WERI-Rb-1 (cell line): Measurements from ENCODE around the gene DDX41.

Source experiments
- DNase-seq: peaks from one replicate; pipeline ENCODE4 v3.0.0-alpha.2; 2020
- H3K27ac ChIP-seq: fragments of 250-450 bp; sonication (Bioruptor Pico); 2 replicates; pipeline ENCODE4 v1.5.1; 2020; ENCODE audit warnings: mild to moderate bottlenecking, moderate library complexity
- H3K27me3 ChIP-seq: fragments of 250-450 bp; sonication (Bioruptor Pico); 2 replicates; pipeline ENCODE4 v1.5.1; 2021; ENCODE audit warnings: mild to moderate bottlenecking, low read depth, moderate library complexity; ENCODE audit not compliant: insufficient read depth, severe bottlenecking
- H3K36me3 ChIP-seq: fragments of 250-450 bp; sonication (Bioruptor Pico); 2 replicates; pipeline ENCODE4 v1.5.1; 2020; ENCODE audit warnings: mild to moderate bottlenecking, moderate library complexity
- H3K4me3 ChIP-seq: 2 replicates; pipeline ENCODE4 v1.5.1; 2011; ENCODE audit warnings: low read depth, mild to moderate bottlenecking, control low read depth, low read length
- H3K9me3 ChIP-seq: fragments of 250-450 bp; sonication (Bioruptor Pico); 2 replicates; pipeline ENCODE4 v1.5.1; 2021; ENCODE audit warnings: mild to moderate bottlenecking, moderate library complexity; ENCODE audit not compliant: severe bottlenecking
- TF ChIP-seq, protein P1 (sequence below): IDR thresholded peaks from 2 replicates; pipeline ENCODE4 v1.5.1; 2011; ENCODE audit warnings: low read depth, mild to moderate bottlenecking, control low read depth, inconsistent platforms, low read length

The DDX41 gene

DNA sequence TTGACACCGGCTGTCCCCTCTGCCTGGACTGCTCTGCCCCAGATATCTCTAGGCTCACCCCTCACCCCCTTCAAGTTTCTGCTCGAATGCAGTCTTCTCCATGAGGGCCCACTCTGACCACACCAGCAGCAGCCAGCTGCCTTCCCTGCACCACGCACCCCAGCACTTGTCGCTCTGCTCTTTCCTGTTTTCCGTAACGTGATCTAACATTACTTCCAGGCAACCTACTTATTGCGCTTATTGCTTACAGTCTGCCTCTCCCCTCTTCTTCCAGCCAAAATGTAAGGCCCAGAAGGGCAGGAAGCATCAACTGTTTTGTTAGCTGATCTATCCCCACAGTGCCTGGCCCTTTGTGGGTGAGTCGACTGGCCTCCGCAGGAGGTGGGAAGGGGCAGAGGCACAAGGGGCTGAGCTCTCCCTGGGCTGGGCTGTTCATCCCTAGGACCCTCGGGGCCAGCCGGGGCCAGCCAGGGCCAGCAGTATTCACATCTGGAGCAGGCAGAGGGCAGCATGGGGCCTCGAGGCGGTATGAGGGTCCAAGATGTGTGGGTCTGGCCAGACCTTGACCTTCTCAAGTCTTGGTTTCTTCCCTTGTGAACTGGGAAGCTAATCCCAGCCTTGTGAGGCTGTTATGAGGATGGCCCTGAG lies 31.7 kb downstream of the DDX41 start:
- TF ChIP-seq, protein P1, sequence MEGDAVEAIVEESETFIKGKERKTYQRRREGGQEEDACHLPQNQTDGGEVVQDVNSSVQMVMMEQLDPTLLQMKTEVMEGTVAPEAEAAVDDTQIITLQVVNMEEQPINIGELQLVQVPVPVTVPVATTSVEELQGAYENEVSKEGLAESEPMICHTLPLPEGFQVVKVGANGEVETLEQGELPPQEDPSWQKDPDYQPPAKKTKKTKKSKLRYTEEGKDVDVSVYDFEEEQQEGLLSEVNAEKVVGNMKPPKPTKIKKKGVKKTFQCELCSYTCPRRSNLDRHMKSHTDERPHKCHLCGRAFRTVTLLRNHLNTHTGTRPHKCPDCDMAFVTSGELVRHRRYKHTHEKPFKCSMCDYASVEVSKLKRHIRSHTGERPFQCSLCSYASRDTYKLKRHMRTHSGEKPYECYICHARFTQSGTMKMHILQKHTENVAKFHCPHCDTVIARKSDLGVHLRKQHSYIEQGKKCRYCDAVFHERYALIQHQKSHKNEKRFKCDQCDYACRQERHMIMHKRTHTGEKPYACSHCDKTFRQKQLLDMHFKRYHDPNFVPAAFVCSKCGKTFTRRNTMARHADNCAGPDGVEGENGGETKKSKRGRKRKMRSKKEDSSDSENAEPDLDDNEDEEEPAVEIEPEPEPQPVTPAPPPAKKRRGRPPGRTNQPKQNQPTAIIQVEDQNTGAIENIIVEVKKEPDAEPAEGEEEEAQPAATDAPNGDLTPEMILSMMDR, result no peak
- H3K4me3 ChIP-seq, result no peak overlapping the region
- H3K36me3 ChIP-seq, result peaks cover 10% of the 10 kb centered on the region
- DNase-seq, result no peak
- H3K27me3 ChIP-seq, result no peaks in the 10 kb centered on the region
- no peaks in the 10 kb centered on the region for H3K9me3 ChIP-seq
- H3K27ac ChIP-seq, result peak overlapping the region; percentile 64

DNA sequence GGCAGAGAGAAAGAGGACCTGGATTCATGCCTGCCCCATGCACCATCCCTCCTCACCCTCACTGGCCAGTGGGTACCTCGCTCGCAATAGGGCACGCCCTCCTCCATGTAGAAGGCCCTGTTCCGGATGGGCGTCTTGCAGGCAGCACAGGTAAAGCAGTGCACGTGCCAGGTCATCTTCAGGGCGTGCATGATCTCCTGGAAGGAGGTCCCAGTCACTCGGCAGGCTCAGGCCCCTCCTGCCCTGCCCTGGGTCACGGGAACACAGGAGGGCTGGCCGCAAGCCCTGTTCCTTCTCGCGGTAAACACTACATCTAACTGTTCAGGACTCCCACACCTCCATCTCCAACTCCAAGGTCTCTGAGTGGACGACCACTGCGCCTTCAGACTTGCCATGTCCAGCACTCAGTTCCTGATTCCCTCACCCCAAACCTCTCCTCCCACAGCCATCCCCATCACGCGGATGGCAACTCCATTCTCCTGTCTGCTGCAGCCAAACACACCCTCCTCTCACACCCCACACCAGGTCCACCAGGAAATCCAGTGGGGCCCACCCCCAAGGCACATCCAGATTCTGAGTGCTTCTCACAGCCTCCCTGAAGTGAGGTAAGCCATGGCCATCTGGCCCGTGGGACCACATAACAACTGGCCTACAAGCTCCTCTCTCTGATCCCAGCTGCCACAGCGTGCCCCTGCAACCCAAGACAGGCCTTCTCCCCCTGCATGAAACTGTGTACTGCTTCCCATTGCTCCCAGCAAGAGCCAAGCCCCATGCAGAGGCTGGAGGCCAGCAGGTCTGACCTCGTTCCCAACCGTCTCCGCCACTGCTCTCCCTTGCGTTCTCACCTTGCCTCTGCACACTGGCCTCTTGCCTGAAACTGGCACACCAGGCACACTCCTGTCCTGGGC lies 32.5 kb downstream of the DDX41 start:
- H3K9me3 ChIP-seq, result no peaks in the 10 kb centered on the region
- H3K36me3 ChIP-seq, result peaks cover 6% of the 10 kb centered on the region
- peak; percentile 59 for DNase-seq
- no peaks in the 10 kb centered on the region for H3K27me3 ChIP-seq
- H3K27ac ChIP-seq, result peak overlapping the region; percentile 64
- H3K4me3 ChIP-seq, result no peak overlapping the region
- TF ChIP-seq, protein P1, result no peak

DNA sequence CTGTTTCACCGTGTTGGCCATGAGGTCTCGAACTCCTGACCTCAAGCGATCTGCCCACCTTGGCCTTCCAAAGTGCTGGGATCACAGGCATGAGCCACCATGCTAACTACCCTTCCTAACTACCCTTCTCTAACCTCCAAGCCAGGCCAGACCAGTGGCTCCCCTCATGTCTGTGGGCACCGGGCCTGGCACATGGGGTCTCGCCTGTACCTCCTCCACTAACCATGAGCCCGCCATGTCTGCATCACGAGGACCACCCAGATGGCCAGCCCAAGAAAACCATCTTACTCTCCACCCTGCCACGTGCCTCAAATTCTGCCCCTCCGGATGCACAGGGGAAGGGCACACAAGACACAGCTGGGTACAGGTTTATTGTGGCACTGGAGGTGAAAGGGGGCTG lies 33.7 kb downstream of the DDX41 start:
- H3K9me3 ChIP-seq, result no peaks in the 10 kb centered on the region
- TF ChIP-seq, protein P1, result no peak
- no peaks in the 10 kb centered on the region for H3K27me3 ChIP-seq
- H3K27ac ChIP-seq, result no peak overlapping the region
- peaks cover 3% of the 10 kb centered on the region for H3K36me3 ChIP-seq
- no peak for DNase-seq
- H3K4me3 ChIP-seq, result no peak overlapping the region

DNA sequence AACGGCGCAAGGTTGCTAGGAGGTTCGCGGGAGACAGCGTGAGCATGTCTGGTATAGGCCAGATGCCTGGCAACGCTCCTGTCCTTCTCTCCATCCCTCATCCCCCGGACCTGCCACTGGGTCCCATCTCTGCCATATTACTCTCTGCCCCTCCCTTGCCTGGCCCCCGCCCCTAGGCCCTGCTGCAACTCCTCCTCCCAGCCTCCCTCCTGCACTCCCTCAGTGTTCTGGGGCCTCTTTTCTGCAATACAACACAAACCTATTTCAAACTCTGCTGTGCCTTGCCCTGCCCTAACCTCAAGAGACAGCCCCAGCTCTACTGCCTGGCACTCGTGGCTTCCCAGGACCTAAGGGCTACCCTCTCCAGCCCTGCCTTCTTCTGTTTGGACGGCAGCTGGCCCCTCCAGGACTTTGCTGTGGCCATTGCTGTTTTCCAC lies 34.4 kb downstream of the DDX41 start:
- no peak for DNase-seq
- no peaks in the 10 kb centered on the region for H3K27me3 ChIP-seq
- TF ChIP-seq, protein P1, result no peak

DNA sequence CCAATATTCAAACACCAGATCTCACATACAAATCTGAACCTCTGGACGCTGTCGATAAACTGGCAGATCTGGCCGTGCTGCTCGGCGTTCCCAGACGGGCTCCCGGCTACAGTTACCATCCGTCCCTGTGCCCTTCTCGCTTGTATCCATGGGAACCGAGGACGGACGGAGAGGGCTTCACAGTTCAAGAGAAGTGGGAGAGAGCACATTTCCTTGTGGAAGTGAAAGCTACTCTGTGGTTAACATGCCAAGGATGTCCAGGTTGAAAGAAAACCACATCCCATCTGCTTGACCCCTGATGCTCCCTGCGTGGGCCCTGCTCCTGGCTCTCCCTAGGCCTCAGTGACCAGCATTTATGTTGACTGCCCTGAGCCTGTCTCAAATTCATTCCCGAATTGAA lies 37.0 kb downstream of the DDX41 start:
- DNase-seq, result no peak
- H3K27me3 ChIP-seq, result no peaks in the 10 kb centered on the region
- no peaks in the 10 kb centered on the region for H3K9me3 ChIP-seq
- no peaks in the 10 kb centered on the region; the same call in 1 of the 2 replicates for H3K36me3 ChIP-seq
- TF ChIP-seq, protein P1, result no peak
- no peak overlapping the region for H3K27ac ChIP-seq
- no peak overlapping the region for H3K4me3 ChIP-seq

More for the DNA sequence above, 34.4 kb downstream of the DDX41 start:
- Histone ChIP-seq H3K9me3 (no peaks in the 10 kb centered on the region), H3K27ac (no peak overlapping the region), H3K4me3 (no peak overlapping the region), H3K36me3 (no peaks in the 10 kb centered on the region; the same call in none of the 2 replicates)
